ENCODE measurements around the gene HYI.
"Not testable (repeated sequence)": the region's sequence is repeated elsewhere in the genome, so short reads cannot be mapped to it uniquely, and the experiment has no call there.

The HYI gene

DNA sequence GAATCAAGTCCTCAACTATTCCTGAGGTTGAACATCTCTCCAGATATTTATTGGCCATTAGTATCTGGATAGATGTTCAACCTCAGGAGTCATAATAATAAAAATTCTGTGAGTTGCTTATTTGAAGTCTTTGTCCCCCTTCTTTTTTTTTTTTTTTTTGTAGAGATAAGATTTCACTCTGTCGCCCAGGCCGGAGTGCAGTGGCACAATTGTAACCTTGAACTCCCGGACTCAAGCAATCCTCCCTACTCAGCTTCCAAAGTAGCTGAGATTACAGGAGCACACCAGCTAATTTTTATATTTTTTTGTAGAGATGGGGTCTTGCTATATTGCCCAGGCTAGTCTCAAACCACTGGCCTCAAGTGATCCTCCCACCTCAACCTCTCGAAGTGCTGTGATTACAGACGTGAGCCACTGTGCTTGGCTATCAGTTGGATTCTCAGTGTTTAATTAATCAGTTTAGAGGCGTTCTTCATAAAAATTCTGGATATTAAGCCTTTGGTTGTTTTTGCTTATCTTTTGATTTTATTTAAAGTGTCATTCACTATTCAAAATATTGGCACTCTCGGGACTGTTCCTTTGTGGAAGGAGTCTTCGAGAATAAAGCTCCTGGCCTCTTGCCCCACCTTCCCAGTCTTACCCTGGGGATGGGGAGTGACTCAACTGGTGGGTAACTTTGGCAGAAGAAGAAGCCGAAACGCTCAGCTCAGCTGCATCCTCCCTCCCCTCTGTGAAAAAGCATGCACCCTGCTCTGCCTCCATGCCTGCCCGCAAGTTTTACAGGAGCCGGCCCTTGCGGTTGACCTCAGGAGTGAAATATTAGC is 11.2 kb upstream of the HYI start:
- no peak for DNase-seq (ENCODE audit: low spot score)

DNA sequence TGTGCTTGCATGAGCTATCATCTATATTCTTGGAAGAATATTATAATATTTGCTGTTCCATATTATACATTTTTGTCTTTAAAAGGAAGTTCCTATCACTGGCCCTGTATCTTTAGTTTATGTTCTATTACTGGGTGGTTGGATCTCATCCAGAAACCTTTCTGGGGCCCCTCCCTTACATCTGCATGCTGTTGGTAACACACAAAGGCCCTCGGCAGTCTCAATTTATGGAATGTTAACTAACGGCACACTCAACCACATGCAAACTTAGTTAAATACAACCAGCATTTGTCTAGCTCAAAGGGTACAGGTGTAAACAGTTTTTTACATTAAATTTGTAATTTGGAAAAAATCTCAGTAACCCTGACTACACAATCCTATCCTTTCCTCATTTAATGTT is 9.7 kb upstream of the HYI start:
- peak; percentile 29 for DNase-seq (ENCODE audit: low spot score)

DNA sequence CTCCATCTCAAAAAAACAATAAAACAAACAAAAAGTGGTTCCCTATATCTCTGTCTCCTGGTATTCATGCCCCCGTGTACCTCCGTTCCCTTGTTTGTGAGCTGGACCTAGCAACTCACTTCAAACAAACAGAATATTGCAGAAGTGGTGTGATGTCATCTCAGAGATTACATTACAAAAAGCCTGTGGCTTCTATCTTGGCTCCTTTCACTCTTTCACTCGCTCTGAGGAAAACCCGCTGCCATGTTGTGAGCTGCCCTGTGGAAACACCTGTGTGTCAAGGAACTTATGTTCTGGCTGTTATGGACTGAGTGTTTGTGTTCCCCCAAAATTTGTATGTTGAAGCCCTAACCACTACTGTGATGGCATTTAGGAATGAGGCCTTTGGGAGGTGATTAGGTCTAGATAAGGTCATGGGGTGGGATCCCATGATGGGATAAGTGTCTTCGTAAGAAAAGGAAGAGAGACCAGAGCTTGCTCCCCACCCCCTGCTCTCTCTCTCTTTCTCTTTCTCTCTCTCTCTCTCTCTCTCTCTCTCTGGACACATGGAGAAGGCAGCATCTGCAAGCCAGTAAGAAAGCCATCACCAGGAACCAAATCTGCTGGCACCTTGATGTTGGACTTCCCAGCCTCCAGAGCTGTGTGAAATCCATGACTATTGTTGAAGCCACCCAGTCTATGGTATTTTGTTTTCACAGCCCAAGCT is 7.4 kb upstream of the HYI start:
- DNase-seq (ENCODE audit: low spot score) = no peak

DNA sequence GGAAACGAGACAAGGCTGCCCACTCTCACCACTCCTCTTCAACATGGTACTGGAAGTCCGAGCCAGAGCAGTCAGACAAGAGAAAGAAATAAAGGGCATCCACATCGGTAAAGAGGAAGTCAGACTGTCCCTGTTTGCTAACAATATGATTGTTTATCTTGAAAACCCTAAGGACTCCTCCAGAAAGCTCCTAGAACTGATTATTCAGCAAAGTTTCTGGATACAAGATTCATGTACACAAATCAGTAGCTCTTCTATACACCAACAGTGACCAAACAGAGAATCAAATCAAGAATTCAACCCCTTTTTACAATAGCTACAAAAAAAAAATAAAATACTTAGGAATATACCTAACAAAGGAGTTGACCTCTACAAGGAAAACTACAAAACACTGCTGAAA is 4.6 kb upstream of the HYI start:
- not testable (repeated sequence) for DNase-seq (ENCODE audit: low spot score)

DNA sequence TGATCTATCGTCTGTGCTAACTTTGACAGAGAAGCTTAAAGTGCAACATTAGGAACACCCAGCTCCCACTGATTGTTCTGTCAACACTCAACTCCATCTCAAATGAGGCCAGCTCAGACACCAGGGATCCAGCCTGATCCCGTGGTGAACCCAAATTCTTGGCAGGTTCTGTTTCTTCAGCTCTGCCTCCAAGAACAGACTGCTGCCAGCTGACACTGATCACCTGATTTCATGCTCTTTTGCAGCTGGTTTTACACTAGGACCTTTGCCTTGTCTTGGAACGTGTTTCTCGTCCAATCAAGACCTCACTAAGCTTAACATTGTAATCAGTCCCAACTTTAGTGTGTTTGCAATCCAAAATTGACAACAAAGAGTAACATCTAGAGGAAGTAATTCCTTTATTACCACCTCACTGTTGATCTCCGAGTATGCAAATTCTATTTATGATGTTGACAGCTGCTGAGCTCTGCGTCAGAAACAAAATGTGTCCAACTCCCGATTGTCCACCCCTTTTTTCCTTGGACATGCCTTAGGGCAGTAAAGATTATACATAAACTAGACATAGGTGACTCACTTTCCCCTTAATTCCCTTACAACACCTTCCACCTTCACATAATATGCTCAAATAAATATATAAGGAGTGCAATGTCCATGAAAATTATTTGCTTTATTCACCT is 1.6 kb upstream of the HYI start:
- DNase-seq (ENCODE audit: low spot score) = no peak

DNA sequence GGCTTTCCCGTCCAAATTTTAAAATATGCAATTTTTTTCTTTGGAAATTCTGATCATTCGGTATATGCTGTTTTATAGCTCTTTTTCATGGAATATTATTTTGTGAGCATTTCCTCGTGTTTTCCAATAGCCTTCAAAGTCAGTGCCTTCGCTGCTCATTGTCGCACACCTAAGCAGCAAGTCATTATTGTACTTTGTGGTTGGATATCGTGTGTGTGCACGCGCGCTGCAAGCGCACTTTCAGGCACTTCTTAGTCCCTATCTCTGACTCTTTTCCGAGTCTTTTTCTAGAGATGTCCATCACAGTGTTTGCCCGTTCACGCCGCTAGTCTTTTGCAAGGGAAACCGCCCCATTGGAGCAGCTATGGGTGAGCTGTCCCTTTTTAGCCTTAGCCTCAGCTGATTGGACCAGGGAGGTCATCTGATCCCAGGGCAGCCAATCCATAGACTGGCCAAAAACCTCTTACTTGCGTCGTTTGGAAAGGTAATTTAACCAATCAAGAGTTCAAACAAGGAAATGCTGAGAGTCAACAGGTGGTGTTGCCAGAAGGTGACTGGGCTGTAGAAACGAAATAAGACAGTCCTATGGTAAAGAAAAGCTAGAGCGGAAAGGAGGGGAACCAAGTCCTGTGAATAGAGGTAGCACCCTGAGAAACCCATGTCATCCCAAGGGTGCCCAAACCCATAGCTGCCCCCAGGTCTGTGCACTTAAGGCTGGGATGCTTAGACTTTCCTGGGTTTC is 710 bp upstream of the HYI start:
- DNase-seq (ENCODE audit: low spot score) = peak; percentile 73

DNA sequence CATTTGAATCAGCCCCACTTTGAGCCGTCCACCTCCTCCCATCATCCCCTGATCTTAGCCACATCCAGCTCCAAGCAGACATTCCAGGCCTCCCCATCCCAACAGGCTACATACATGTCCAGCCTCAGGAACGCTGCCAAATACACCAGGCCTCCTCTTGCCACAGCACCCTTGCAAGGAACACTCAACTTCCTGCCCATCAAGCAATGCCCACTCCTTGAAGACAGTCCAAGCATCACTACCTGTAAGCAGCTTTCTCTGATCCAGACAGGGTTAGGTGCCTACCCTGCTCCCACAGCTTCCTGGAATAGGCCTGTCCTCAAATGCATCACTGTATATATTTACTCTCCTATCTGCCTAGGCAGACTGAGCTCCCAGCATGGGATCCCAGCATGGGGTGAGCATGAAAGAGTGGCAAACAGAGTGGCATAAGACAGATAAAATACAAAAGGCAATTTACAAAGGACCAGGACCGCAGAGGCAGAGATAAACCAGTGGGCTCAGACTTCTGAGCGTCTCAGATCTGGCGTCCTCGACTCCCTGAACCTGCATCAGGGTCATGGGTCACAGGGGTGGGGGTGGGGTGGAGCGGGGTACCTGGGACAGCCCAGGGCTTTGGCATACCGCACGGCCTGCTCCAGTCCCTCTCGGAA is 816 bp downstream of the HYI start:
- DNase-seq (ENCODE audit: low spot score) = peak; percentile 17

DNA sequence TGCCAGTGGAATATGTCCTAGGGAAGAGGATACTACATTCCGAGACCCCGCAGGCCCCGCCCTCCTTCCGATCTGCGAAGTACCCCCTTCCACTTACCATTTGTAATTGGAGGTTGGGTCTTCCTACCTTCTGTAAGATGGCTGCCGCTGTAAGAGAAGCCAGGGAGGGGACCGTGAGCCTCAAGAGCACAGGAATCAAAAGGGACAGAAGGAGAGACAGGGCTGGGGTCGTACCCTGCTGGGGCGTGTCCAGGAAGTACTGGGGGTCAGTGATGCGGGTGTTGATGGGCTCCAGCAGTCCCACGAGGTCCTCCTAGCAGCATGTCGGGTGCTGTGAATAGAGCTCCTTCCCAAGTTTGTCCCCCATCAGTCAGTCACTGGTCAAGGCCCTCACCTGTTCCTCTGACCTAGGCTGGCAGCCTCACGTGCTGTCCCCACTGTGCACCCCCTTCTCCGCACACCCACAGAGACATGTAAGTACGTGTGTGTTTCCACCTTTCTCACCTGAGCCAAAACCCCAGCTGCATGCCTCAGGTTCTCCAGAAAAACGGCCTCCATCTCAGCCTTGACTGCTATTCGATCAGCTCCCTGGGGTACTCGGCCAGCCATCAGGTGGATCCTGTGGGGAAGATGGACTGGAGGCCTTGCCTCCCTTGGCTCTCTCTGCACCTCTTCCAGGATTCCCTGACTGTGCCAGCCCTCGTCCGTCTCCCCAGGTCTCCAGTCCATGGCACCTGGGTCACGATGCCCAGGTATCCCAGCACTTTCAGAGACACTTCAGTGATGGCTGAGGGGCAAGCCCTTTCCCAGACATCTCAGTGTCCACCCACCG is 1.8 kb downstream of the HYI start:
- no peak for DNase-seq (ENCODE audit: low spot score)

DNA sequence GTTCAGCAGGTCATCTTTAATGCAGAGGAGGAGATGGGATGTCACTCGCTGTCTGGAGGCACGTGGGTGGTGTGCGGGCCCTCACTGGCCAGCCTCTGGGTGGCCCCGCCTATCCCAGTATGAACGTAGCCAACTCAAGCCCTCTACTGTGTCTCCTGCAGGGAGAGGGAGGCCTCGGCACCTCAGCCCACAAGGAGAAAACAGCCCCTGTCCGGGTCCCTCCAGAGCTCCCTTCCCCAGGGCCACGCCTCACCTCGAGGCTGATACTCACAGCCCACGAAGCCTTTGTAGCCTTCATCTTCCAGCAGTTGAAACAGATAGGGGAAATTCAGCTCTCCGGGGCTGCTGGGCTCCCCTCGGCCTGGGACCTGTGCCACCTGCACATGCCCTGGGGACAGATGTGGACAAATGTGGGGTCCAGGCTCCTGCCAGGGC is 2.6 kb downstream of the HYI start:
- DNase-seq (ENCODE audit: low spot score) = no peak

DNA sequence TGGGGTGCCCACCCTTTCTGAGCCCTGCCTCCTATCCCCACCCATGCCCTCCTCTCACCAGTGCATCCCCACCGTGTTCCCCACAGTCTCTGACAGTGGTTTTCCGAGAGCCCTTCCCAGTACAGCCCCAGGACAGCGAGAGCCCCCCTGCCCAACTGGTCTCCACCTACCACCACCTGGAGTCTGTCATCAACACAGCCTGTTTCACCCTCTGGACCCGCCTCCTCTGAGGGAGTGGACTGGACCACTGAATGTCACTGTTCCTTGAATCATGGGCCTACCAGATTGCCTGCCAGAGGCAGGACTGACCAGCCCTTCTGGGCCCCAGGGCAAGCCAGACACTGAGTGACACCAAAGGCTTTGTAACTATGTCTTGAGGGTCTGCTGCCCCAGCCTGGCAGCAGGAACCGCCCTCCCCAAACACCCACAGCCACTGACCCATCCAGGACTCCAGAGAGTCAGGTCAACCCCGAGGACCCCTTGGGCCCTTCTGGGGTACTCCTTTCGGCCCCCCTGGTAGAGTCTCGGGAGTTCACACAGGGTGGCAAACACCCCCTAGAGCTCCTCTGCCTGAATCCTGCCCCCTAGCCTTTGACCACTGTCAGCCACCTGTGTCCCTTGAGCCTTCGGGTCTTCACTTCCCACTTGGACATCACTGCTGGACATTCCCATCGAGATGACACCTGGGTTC is 3.3 kb downstream of the HYI start:
- no peak for DNase-seq (ENCODE audit: low spot score)

DNA sequence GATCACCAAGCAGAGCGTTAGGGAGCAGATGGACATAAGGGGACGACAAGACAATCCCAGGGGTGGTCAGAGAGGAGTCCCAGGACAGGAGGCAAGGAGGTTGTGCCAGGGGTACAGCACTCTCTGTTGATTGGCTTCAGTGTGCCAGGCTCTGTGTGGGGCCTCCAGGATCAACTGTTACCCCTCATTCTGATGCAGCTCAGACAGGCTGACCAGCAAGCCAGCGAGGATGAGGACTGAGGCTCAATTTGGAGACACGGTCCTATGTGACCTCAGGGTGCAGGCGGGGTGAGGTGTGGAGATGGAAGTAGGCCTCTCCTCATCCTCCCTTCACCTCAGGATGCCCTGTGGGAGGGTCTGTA is 4.0 kb downstream of the HYI start:
- no peak for DNase-seq (ENCODE audit: low spot score)

DNA sequence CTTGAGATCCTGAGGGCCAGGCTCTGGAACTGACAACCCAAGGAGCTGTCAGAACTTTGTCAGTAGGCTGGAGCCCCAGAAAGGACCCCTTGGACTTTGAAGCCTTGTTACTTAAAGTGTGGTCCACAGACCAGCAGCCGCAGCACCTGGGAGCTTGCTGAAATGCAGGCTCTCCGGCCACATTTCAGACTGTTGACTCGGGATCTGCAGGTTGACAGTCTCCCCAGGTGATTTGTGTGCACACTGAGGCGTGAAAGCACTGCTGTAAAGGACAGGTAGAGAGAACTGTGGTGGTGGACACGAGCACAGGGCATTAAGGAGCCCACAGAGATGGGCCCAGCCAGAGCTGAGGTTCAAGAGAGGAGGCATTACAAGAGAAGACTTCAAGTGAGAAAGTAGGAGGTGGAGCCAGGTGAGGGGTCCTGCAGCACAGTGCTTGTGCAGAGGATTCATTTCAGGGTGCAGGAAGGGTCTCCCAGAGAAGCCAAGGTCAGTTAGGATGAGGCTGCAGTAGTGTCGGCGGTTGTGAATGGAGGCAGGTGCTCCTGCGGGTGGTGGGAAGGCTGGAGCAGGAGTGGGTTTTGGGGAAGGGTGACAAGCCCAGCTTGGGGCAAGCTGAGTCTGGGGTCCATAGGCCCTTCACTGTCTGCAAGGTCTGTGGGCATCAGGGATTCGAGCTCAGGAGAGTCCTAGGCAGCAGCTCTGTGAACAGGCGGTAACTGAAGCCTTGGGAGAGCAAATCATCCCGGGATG is 4.6 kb downstream of the HYI start:
- no peak for DNase-seq (ENCODE audit: low spot score)

DNA sequence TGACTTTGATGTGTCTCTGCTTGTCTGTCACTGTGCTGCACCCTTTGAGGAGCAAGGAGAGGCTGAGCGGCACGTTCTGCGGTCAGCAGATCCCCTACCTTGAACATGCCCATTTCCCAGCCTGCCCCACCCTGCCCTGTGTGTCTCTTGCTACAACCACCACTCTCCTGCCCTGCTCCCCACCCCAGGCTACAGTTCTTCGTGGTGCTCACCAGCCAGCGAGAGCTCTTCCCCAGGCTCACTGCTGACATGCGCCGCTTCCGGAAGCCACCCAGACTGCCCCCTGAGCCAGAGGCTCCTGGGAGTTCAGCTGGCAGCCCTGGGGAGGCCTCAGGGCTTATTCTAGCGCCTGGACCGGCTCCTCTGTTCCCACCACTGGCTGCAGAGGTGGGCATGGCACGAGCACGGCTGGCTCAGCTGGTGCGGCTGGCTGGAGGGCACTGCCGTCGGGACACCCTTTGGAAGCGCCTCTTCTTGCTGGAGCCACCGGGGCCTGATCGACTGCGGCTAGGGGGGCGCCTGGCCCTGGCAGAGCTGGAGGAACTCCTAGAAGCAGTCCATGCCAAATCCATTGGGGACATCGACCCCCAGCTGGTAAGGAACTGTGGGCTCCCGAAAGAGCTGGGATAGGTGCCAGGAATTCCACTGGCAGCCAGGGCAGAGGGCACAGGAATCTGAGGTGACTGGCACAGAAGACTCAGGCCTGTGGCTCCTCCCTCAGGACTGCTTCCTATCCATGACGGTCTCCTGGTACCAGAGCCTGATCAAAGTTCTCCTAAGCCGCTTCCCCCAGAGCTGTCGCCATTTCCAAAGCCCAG is 5.6 kb downstream of the HYI start:
- DNase-seq (ENCODE audit: low spot score) = no peak

DNA sequence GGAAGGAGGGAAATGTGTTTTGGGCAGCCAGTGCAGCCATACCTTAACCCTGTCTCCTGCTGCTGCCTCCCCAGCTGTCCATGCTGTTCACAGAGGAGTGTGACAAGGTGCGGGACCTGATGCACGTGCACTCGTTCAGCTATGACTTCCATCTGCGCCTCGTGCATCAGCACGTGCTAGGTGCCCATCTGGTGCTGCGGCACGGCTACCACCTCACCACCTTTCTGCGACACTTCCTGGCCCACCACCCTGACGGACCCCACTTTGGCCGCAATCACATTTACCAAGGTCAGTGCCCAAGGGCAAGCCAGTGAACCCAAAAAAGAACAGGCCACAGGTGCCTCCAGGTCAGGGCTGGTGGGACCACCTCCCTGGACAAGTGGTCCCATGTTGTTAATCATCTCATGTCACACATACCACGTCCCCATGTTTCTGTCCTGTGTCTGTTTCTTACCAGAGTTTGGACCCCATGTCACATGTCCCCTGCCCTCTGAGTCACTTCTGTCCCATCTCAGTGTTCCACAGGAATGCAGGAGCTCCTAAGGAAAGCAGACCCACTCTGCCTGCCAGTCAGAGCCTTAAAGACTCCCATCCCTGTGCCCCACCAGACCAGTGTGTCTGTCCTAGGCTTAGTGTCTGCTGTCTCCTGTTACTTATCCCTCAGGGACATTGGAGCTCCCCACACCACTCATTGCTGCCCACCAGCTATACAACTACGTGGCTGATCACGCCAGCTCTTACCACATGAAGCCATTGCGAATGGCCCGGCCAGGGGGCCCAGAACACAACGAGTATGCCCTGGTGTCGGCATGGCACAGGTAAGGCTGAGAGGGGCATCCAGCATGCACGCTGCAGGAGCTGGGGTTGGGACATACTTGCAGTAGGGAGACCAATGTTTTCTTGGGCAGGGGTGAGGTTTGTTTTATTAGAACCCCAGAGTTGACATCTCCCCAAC is 6.6 kb downstream of the HYI start:
- DNase-seq (ENCODE audit: low spot score) = no peak

DNA sequence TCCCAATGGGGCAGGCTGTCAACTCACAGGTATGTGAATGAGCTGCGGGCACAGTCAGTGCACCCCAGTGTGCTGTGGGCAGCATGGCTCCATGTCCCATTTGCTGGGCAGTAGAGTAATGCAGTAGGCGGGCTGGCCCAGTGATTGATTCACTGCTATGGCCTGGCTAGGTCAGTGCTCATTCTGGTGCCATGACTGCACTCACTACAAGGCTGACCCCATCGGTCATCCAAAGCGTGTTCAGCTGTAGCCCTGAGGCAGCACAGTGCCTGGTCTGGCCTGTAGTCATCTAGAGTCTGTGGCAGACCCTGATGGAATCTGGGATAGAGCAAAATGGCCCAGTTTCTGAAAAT is 7.4 kb downstream of the HYI start:
- no peak for DNase-seq (ENCODE audit: low spot score)

DNA sequence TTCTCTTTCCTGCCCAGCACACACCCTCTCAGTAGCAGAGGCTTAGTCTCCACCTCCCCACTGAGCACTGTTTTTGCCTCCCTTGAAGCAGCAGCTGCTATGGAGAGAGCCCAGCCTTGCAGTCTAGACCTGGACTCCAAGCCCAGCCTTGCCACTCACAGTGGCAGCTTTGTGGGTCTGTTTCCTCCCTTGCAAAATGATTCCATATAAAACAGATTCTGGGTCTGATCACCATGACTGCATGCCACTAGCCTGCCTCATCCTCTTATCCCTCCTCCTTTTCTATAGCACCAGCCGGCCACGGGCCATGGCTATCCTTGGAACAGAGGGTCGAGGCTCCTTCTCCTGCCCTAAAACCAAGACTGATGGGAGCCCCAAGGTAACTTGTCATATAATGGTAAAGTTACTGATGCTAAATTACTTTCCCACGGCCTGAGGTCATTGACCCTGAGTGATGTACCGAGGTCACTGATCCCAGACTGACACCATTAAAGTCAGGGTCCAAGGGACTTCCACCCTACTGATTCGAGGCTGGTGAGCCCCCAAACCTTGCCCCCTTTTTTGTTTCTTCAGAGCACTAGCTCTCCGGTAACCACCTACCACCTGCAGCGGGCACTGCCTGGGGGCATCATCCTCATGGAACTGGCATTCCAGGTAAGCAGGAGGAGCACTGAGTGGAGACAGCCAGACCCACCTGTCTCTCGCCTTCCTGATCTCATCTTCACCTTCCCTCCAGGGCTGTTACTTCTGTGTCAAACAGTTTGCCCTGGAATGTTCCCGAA is 7.9 kb downstream of the HYI start:
- no peak for DNase-seq (ENCODE audit: low spot score)

DNA sequence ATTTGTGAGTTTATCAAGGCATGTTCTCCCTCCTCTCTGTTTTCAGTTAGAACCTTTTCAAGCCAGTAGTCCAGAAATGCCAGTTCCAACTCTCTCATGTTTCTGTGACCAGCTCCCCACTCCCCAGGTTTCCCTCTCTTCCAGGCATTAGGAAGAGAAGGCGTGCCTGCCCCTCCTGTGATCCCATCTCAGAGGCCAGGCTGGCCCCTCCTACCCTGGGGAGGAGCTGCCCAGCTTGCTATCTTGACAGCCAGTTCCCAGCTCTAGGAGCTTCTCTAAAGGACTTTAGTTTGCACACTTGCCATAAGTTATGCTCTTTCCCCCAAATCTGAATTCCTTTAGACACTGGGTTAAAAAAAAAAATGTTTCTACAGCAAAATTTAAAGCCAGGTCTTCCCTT is 8.9 kb downstream of the HYI start:
- DNase-seq (ENCODE audit: low spot score) = peak; percentile 64

All from hematopoietic multipotent progenitor cell treated with erythropoietin and hydrocortisone succinate and interleukin-3 and kit ligand, for 17 days (in vitro differentiated cells).